GM23338 (cell line): ENCODE measurements around the gene REXO5. TPM values are rescaled to one million over a fixed set of nuclear protein-coding genes. Genes with fewer than 3 reads are reported as not detected.

Experiments used
- ATAC-seq: fragments of 200-7000 bp; cut with Tn5 transposase; 3 replicates; pipeline ENCODE4 v1.9.1; 2020
- DNase-seq: peaks from one replicate; pipeline ENCODE4 v3.0.0-alpha.2; 2015; ENCODE audit warnings: low spot score
- H2AFZ ChIP-seq: fragments of 200-600 bp; sonication (generic); 2 replicates; pipeline ENCODE4 v1.8.0; 2016; ENCODE audit warnings: antibody characterized with exemption, mild to moderate bottlenecking, moderate library complexity
- H3F3A ChIP-seq: fragments of 200-600 bp; sonication (generic); replicated peaks from 2 replicates; pipeline ENCODE4 v1.8.0; 2017; ENCODE audit warnings: antibody characterized with exemption, mixed run types, low read depth
- H3K27ac ChIP-seq: fragments of 200-600 bp; sonication (generic); 2 replicates; pipeline ENCODE4 v1.6.1; 2016; ENCODE audit warnings: low read depth
- H3K27me3 ChIP-seq: fragments of 200-600 bp; sonication (generic); 2 replicates; pipeline ENCODE4 v1.8.0; 2016; ENCODE audit warnings: mild to moderate bottlenecking, mixed run types, moderate library complexity; ENCODE audit not compliant: insufficient read depth
- H3K36me3 ChIP-seq: fragments of 200-600 bp; sonication (generic); 2 replicates; pipeline ENCODE4 v1.8.0; 2016; ENCODE audit warnings: mild to moderate bottlenecking; ENCODE audit not compliant: insufficient read depth
- H3K4me1 ChIP-seq: fragments of 200-600 bp; sonication (generic); 2 replicates; pipeline ENCODE4 v1.8.0; 2016; ENCODE audit warnings: mild to moderate bottlenecking, moderate library complexity; ENCODE audit not compliant: insufficient read depth
- H3K4me2 ChIP-seq: fragments of 200-600 bp; sonication (generic); 2 replicates; pipeline ENCODE4 v1.7.1; 2017; ENCODE audit warnings: mixed run types
- H3K4me3 ChIP-seq: fragments of 200-600 bp; sonication (generic); 2 replicates; pipeline ENCODE4 v1.6.1; 2016; ENCODE audit warnings: mixed run types
- H3K79me2 ChIP-seq: fragments of 200-600 bp; sonication (generic); replicated peaks from 2 replicates; pipeline ENCODE4 v1.8.0; 2017; ENCODE audit warnings: mild to moderate bottlenecking; ENCODE audit not compliant: insufficient read depth
- H3K9me2 ChIP-seq: fragments of 200-600 bp; sonication (generic); 2 replicates; pipeline ENCODE4 v1.8.0; 2017; ENCODE audit not compliant: insufficient read depth
- H4K20me1 ChIP-seq: fragments of 200-600 bp; sonication (generic); replicated peaks from 2 replicates; pipeline ENCODE4 v1.8.0; 2017; ENCODE audit warnings: mild to moderate bottlenecking; ENCODE audit not compliant: insufficient read depth
- H3K27ac Mint-ChIP-seq: 2 replicates; pipeline ENCODE4 v1.8.0; 2020; ENCODE audit warnings: inconsistent platforms, mild to moderate bottlenecking, moderate library complexity, mixed read lengths
- H3K27me3 Mint-ChIP-seq: 3 replicates; pipeline ENCODE4 v1.8.0; 2022; ENCODE audit warnings: low read depth, mild to moderate bottlenecking, moderate library complexity, mixed read lengths, inconsistent platforms; ENCODE audit not compliant: insufficient read depth, poor library complexity
- H3K36me3 Mint-ChIP-seq: 3 replicates; pipeline ENCODE4 v1.8.0; 2021; ENCODE audit warnings: low read depth, mild to moderate bottlenecking, inconsistent platforms, moderate library complexity, mixed read lengths
- H3K4me1 Mint-ChIP-seq: 3 replicates; pipeline ENCODE4 v1.8.0; 2020; ENCODE audit warnings: mild to moderate bottlenecking, inconsistent platforms, mixed read lengths
- H3K4me3 Mint-ChIP-seq: 3 replicates; pipeline ENCODE4 v1.8.0; 2021; ENCODE audit warnings: moderate library complexity, mild to moderate bottlenecking, inconsistent platforms, mixed read lengths
- H3K9me3 Mint-ChIP-seq: 3 replicates; pipeline ENCODE4 v1.8.0; 2020; ENCODE audit warnings: moderate library complexity, mild to moderate bottlenecking, inconsistent platforms, mixed read lengths
- CREB1 ChIP-seq: fragments of 250-450 bp; sonication (Bioruptor Pico); IDR thresholded peaks from 2 replicates; pipeline ENCODE4 v1.5.0; 2020; ENCODE audit warnings: low read depth, mild to moderate bottlenecking, moderate library complexity
- EZH2 ChIP-seq: fragments of 200-600 bp; sonication (generic); IDR thresholded peaks from one replicate; pipeline ENCODE4 v1.8.0; 2017; ENCODE audit warnings: antibody characterized with exemption, mild to moderate bottlenecking, low read depth; ENCODE audit not compliant: unreplicated experiment
- EZH2phosphoT487 ChIP-seq: fragments of 200-600 bp; sonication (generic); IDR thresholded peaks from one replicate; pipeline ENCODE4 v1.8.1; 2018; ENCODE audit warnings: antibody characterized with exemption; ENCODE audit not compliant: unreplicated experiment
- JUNB ChIP-seq: IDR thresholded peaks from one replicate; pipeline ENCODE4 v1.6.1; 2016; ENCODE audit warnings: antibody characterized with exemption; ENCODE audit not compliant: unreplicated experiment
- NANOG ChIP-seq: IDR thresholded peaks from 2 replicates; pipeline ENCODE4 v1.6.1; 2016; ENCODE audit warnings: antibody characterized with exemption, borderline replicate concordance
- POLR2AphosphoS5 ChIP-seq: IDR thresholded peaks from 2 replicates; pipeline ENCODE4 v1.6.1; 2016; ENCODE audit warnings: antibody characterized with exemption, low read depth
- STAT1 ChIP-seq: IDR thresholded peaks from one replicate; pipeline ENCODE4 v1.6.1; 2016; ENCODE audit warnings: antibody characterized with exemption; ENCODE audit not compliant: unreplicated experiment
- ZNF114 ChIP-seq: fragments of 250-450 bp; sonication (Bioruptor Pico); IDR thresholded peaks from 2 replicates; pipeline ENCODE4 v1.5.0; 2020; ENCODE audit warnings: mild to moderate bottlenecking, moderate library complexity
- ZNF331 ChIP-seq: fragments of 250-450 bp; sonication (Bioruptor Pico); IDR thresholded peaks from 2 replicates; pipeline ENCODE4 v1.5.0; 2020; ENCODE audit warnings: low read depth, mild to moderate bottlenecking, moderate library complexity
- polyA plus RNA-seq: library from polyadenylated mRNA; unstranded; fragments of >200 nt; fragmentation: Nextera tagmentation; extraction: Ambion mirVana; gene quantifications from 2 replicates; pipeline ENCODE4 v1.2.1, GENCODE V29; 2016
- total RNA-seq: library from RNA; depleted of rRNA; stranded (reverse); fragments of >200 nt; shearing (Covaris generic); gene quantifications from 2 replicates; pipeline ENCODE4 v1.2.3, GENCODE V29; 2014
- TF ChIP-seq, protein P1 (sequence below): IDR thresholded peaks from one replicate; pipeline ENCODE4 v1.6.1; 2018; ENCODE audit warnings: antibody characterized with exemption; ENCODE audit not compliant: unreplicated experiment
- TF ChIP-seq, protein P2 (sequence below), 2 experiments: fragments of 200-600 bp in 1 of 2; sonication (generic) in 1 of 2; conservative IDR thresholded peaks; 2 replicates each; pipeline versions ENCODE4 v1.5.1 to v1.6.1; 2016 to 2017; ENCODE audit warnings: antibody characterized with exemption in 2 of 2, low read depth in 2 of 2, mild to moderate bottlenecking in 2 of 2, moderate library complexity in 1 of 2
- TF ChIP-seq, protein P3 (sequence below): IDR thresholded peaks from 2 replicates; pipeline ENCODE4 v1.6.1; 2016; ENCODE audit warnings: antibody characterized with exemption
- TF ChIP-seq, protein P4 (sequence below): fragments of 250-450 bp; sonication (Bioruptor Pico); IDR thresholded peaks from 2 replicates; pipeline ENCODE4 v1.5.0; 2020; ENCODE audit warnings: mild to moderate bottlenecking, moderate library complexity

REXO5 gene
- total and polyA plus RNA-seq, 2 experiments from 2014 or later: 6.5 to 6.9 TPM

DNA sequence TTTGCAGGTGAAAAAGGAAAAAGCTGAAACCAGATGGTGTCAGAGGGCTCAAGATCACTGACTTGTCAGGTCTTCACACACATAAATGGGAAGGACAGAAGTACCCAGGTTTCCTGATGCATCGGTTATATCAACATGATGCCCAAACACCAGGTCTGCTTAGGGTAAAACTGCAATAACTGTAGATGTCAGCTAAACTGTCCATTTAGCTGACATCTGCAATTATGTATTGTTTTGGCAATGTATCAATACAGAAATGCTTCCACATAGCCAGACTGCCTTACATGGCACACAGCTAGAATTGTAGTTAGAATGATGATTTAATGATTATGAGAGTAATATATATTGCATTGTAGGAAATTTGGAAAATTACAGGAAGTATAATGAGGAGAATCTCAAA, 37.5 kb upstream of the REXO5 start:
- Mint-ChIP-seq H3K27me3 (peaks cover 3% of the 10 kb centered on the region), H3K36me3 (no peaks in the 10 kb centered on the region), H3K27ac (no peak overlapping the region), H3K4me1 (peaks cover 2% of the 10 kb centered on the region; the same call in 2 of the 3 replicates), H3K4me3 (no peak overlapping the region), H3K9me3 (no peaks in the 10 kb centered on the region)
- no peak for DNase-seq
- no peaks in the 10 kb centered on the region for H3K36me3 ChIP-seq
- ATAC-seq: no peak
- H4K20me1 ChIP-seq: no peaks in the 10 kb centered on the region
- H3K79me2 ChIP-seq: no peaks in the 10 kb centered on the region
- H3K27ac ChIP-seq: no peak overlapping the region
- H2AFZ ChIP-seq: no peak overlapping the region
- no peaks in the 10 kb centered on the region for H3K27me3 ChIP-seq
- no peak overlapping the region for H3K4me2 ChIP-seq
- H3K4me1 ChIP-seq: no peaks in the 10 kb centered on the region
- no peak for TF ChIP-seq NANOG
- TF ChIP-seq ZNF114 (CRISPR knock-in tag): no peak
- TF ChIP-seq, protein P1, sequence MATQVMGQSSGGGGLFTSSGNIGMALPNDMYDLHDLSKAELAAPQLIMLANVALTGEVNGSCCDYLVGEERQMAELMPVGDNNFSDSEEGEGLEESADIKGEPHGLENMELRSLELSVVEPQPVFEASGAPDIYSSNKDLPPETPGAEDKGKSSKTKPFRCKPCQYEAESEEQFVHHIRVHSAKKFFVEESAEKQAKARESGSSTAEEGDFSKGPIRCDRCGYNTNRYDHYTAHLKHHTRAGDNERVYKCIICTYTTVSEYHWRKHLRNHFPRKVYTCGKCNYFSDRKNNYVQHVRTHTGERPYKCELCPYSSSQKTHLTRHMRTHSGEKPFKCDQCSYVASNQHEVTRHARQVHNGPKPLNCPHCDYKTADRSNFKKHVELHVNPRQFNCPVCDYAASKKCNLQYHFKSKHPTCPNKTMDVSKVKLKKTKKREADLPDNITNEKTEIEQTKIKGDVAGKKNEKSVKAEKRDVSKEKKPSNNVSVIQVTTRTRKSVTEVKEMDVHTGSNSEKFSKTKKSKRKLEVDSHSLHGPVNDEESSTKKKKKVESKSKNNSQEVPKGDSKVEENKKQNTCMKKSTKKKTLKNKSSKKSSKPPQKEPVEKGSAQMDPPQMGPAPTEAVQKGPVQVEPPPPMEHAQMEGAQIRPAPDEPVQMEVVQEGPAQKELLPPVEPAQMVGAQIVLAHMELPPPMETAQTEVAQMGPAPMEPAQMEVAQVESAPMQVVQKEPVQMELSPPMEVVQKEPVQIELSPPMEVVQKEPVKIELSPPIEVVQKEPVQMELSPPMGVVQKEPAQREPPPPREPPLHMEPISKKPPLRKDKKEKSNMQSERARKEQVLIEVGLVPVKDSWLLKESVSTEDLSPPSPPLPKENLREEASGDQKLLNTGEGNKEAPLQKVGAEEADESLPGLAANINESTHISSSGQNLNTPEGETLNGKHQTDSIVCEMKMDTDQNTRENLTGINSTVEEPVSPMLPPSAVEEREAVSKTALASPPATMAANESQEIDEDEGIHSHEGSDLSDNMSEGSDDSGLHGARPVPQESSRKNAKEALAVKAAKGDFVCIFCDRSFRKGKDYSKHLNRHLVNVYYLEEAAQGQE: no peak
- no peak for TF ChIP-seq JUNB
- TF ChIP-seq ZNF331 (CRISPR knock-in tag): no peak
- TF ChIP-seq EZH2: no peak
- TF ChIP-seq, protein P2, sequence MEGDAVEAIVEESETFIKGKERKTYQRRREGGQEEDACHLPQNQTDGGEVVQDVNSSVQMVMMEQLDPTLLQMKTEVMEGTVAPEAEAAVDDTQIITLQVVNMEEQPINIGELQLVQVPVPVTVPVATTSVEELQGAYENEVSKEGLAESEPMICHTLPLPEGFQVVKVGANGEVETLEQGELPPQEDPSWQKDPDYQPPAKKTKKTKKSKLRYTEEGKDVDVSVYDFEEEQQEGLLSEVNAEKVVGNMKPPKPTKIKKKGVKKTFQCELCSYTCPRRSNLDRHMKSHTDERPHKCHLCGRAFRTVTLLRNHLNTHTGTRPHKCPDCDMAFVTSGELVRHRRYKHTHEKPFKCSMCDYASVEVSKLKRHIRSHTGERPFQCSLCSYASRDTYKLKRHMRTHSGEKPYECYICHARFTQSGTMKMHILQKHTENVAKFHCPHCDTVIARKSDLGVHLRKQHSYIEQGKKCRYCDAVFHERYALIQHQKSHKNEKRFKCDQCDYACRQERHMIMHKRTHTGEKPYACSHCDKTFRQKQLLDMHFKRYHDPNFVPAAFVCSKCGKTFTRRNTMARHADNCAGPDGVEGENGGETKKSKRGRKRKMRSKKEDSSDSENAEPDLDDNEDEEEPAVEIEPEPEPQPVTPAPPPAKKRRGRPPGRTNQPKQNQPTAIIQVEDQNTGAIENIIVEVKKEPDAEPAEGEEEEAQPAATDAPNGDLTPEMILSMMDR (conservative IDR thresholded peaks at IDR 0.05; ENCODE audit: low read depth in 2 of 2): no peak
- no peak for TF ChIP-seq POLR2AphosphoS5
- TF ChIP-seq, protein P3, sequence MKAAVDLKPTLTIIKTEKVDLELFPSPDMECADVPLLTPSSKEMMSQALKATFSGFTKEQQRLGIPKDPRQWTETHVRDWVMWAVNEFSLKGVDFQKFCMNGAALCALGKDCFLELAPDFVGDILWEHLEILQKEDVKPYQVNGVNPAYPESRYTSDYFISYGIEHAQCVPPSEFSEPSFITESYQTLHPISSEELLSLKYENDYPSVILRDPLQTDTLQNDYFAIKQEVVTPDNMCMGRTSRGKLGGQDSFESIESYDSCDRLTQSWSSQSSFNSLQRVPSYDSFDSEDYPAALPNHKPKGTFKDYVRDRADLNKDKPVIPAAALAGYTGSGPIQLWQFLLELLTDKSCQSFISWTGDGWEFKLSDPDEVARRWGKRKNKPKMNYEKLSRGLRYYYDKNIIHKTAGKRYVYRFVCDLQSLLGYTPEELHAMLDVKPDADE: no peak
- no peak for TF ChIP-seq STAT1
- no peak for TF ChIP-seq CREB1
- TF ChIP-seq, protein P4, sequence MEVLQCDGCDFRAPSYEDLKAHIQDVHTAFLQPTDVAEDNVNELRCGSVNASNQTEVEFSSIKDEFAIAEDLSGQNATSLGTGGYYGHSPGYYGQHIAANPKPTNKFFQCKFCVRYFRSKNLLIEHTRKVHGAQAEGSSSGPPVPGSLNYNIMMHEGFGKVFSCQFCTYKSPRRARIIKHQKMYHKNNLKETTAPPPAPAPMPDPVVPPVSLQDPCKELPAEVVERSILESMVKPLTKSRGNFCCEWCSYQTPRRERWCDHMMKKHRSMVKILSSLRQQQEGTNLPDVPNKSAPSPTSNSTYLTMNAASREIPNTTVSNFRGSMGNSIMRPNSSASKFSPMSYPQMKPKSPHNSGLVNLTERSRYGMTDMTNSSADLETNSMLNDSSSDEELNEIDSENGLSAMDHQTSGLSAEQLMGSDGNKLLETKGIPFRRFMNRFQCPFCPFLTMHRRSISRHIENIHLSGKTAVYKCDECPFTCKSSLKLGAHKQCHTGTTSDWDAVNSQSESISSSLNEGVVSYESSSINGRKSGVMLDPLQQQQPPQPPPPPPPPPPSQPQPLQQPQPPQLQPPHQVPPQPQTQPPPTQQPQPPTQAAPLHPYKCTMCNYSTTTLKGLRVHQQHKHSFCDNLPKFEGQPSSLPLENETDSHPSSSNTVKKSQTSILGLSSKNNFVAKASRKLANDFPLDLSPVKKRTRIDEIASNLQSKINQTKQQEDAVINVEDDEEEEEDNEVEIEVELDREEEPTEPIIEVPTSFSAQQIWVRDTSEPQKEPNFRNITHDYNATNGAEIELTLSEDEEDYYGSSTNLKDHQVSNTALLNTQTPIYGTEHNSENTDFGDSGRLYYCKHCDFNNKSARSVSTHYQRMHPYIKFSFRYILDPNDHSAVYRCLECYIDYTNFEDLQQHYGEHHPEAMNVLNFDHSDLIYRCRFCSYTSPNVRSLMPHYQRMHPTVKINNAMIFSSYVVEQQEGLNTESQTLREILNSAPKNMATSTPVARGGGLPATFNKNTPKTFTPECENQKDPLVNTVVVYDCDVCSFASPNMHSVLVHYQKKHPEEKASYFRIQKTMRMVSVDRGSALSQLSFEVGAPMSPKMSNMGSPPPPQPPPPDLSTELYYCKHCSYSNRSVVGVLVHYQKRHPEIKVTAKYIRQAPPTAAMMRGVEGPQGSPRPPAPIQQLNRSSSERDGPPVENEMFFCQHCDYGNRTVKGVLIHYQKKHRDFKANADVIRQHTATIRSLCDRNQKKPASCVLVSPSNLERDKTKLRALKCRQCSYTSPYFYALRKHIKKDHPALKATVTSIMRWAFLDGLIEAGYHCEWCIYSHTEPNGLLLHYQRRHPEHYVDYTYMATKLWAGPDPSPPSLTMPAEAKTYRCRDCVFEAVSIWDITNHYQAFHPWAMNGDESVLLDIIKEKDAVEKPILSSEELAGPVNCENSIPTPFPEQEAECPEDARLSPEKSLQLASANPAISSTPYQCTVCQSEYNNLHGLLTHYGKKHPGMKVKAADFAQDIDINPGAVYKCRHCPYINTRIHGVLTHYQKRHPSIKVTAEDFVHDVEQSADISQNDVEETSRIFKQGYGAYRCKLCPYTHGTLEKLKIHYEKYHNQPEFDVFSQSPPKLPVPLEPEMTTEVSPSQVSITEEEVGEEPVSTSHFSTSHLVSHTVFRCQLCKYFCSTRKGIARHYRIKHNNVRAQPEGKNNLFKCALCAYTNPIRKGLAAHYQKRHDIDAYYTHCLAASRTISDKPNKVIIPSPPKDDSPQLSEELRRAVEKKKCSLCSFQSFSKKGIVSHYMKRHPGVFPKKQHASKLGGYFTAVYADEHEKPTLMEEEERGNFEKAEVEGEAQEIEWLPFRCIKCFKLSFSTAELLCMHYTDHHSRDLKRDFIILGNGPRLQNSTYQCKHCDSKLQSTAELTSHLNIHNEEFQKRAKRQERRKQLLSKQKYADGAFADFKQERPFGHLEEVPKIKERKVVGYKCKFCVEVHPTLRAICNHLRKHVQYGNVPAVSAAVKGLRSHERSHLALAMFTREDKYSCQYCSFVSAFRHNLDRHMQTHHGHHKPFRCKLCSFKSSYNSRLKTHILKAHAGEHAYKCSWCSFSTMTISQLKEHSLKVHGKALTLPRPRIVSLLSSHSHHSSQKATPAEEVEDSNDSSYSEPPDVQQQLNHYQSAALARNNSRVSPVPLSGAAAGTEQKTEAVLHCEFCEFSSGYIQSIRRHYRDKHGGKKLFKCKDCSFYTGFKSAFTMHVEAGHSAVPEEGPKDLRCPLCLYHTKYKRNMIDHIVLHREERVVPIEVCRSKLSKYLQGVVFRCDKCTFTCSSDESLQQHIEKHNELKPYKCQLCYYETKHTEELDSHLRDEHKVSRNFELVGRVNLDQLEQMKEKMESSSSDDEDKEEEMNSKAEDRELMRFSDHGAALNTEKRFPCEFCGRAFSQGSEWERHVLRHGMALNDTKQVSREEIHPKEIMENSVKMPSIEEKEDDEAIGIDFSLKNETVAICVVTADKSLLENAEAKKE: no peak
- no peak for TF ChIP-seq EZH2phosphoT487
- H3K4me3 ChIP-seq: no peak overlapping the region
- no peaks in the 10 kb centered on the region for H3F3A ChIP-seq
- H3K9me2 ChIP-seq: no peaks in the 10 kb centered on the region
